HCT116 (cell line): ENCODE data around the gene MBNL2.

Source experiments
- CEBPB ChIP-seq: IDR thresholded peaks from 2 replicates; pipeline ENCODE4 v1.6.1; 2012; ENCODE audit warnings: low read depth
- CTCF ChIP-seq, 3 experiments: fragments of 200-600 bp in 1 of 3; sonication (generic) in 1 of 3; IDR thresholded peaks in 2 of 3; conservative IDR thresholded peaks in 1 of 3; 2 replicates each; pipeline ENCODE4 v1.5.1; 2012 to 2017; ENCODE audit warnings: low read depth in 2 of 3, low read length in 2 of 3, antibody characterized with exemption in 1 of 3, borderline replicate concordance in 1 of 3, control low read depth in 1 of 3, mild to moderate bottlenecking in 1 of 3, mixed read lengths in 1 of 3, mixed run types in 1 of 3, moderate library complexity in 1 of 3; ENCODE audit not compliant: insufficient read depth in 1 of 3
- EZH2 ChIP-seq: fragments of 200-600 bp; sonication (generic); IDR thresholded peaks from 2 replicates; pipeline ENCODE4 v1.6.1; 2017; ENCODE audit warnings: antibody characterized with exemption, mixed run types
- FOSL1 ChIP-seq: IDR thresholded peaks from 2 replicates; pipeline ENCODE4 v1.6.1; 2012; ENCODE audit warnings: low read depth
- POLR2A ChIP-seq: IDR thresholded peaks from 2 replicates; pipeline ENCODE4 v1.7.0; 2011; ENCODE audit warnings: borderline replicate concordance; ENCODE audit not compliant: insufficient read depth, insufficient read length; ENCODE audit errors: extremely low read depth
- RAD21 ChIP-seq: IDR thresholded peaks from 2 replicates; pipeline ENCODE4 v1.6.1; 2012; ENCODE audit warnings: low read depth, mild to moderate bottlenecking
- YY1 ChIP-seq: IDR thresholded peaks from 2 replicates; pipeline ENCODE4 v1.6.1; 2011; ENCODE audit warnings: low read length, low read depth, moderate library complexity, mild to moderate bottlenecking; ENCODE audit not compliant: insufficient replicate concordance; ENCODE audit errors: extremely low read depth

- TF ChIP-seq POLR2A = no peak
- no peak for TF ChIP-seq EZH2
- TF ChIP-seq CTCF (IDR thresholded peaks at IDR 0.05 in 2 of 3, conservative IDR thresholded peaks at IDR 0.05 in 1 of 3; ENCODE audit: borderline replicate concordance in 1 of 3, insufficient read depth in 1 of 3, low read depth in 2 of 3, low read length in 2 of 3) = no peak
- no peak for TF ChIP-seq RAD21
- TF ChIP-seq CEBPB = no peak
- TF ChIP-seq YY1 = no peak
- TF ChIP-seq FOSL1 = no peak
Measured at GRCh38 chr13:97182111-97182890, 39.8 kb upstream of the MBNL2 start.
